ENCODE measurements around the gene PADI6.

Gene PADI6

DNA sequence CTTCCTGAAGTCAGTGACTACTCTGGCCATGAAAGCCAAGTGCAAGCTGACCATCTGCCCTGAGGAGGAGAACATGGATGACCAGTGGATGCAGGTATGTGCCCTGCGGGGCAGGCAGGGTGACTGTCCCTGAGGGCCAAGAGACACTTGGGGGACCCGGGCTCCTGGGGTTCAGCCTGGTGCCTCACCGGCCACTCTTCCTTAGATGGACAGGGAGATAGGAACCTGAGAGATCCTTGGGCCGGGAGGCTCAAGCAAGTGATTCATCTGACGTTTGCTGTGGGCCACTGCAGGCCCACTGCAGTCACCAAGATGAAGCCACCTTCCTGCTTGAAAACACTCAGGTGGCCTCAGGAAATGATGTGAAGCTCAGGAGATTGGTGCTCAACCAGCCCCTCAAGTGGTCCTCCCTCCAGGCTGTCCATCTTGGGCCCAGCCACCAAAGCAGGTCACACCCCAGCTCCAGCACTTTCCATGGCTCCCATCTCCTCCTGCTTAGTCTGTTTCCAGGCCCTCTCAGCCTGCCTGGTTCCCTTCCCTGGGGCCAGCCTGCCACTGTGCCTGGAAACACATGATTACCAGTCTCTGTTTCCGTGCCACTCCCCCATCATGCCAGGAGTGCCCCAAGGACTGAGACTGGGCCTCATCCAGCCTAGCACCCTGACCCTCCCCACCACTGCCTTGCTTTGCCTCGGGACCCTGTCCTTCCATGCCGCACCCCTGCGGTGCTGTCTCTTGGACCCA lies 25.8 kb upstream of the PADI6 start:
- no peak for TF ChIP-seq POLR2A (IDR thresholded peaks at IDR 0.05; ENCODE audit: extremely low read depth, insufficient read length)
- no peak for TF ChIP-seq MYC (IDR thresholded peaks at IDR 0.05; ENCODE audit: low read depth, low read length)
- TF ChIP-seq, protein P1, sequence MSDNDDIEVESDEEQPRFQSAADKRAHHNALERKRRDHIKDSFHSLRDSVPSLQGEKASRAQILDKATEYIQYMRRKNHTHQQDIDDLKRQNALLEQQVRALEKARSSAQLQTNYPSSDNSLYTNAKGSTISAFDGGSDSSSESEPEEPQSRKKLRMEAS (IDR thresholded peaks at IDR 0.05; ENCODE audit: low read depth, low read length), result no peak
- TF ChIP-seq, protein P2, sequence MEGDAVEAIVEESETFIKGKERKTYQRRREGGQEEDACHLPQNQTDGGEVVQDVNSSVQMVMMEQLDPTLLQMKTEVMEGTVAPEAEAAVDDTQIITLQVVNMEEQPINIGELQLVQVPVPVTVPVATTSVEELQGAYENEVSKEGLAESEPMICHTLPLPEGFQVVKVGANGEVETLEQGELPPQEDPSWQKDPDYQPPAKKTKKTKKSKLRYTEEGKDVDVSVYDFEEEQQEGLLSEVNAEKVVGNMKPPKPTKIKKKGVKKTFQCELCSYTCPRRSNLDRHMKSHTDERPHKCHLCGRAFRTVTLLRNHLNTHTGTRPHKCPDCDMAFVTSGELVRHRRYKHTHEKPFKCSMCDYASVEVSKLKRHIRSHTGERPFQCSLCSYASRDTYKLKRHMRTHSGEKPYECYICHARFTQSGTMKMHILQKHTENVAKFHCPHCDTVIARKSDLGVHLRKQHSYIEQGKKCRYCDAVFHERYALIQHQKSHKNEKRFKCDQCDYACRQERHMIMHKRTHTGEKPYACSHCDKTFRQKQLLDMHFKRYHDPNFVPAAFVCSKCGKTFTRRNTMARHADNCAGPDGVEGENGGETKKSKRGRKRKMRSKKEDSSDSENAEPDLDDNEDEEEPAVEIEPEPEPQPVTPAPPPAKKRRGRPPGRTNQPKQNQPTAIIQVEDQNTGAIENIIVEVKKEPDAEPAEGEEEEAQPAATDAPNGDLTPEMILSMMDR (IDR thresholded peaks at IDR 0.05; ENCODE audit: low read depth, low read length), result no peak
- DNase-seq (ENCODE audit: low read depth), result no peak
- no peak overlapping the region for H3K4me3 ChIP-seq (ENCODE audit: low read depth, low read length)

DNA sequence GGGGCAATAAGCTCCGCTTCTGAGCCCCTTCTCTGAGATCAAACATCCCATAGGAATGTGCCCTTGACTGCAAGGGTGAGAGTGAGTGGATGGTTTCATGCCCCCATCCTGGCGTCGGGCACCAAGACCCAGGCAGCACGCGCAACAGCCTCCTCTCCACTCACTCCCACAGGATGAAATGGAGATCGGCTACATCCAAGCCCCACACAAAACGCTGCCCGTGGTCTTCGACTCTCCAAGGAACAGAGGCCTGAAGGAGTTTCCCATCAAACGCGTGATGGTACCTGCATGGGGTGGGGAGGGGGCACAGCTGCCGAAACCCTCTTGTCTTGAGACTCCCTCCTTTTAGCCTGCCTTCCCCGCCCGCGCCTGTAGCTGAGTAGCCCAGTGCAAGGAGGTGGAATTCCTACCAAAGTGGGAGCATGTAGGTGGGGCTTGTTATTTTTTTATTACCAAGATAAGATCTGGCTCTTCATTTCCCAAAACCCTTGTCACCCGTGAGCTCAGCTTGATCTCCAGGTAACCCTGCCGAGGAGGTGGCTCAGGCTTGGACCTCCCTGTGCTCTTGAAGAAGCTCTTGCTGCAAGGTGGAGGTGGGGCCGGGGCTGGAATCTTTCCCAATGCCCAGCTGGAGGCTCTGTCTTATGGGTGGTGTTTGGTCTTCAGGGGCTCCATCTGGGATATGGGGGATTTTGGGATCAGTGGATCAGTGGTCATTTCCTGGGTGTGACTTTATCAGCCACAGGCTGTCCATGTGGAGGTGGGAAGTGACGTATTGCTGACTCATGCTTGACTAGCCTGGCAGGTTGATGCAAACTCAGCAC lies 24.0 kb upstream of the PADI6 start:
- H3K4me3 ChIP-seq (ENCODE audit: low read depth, low read length), result no peak overlapping the region
- TF ChIP-seq POLR2A (IDR thresholded peaks at IDR 0.05; ENCODE audit: extremely low read depth, insufficient read length) (no peak), MYC (IDR thresholded peaks at IDR 0.05; ENCODE audit: low read depth, low read length) (no peak)
- TF ChIP-seq, protein P1 (IDR thresholded peaks at IDR 0.05; ENCODE audit: low read depth, low read length), result no peak
- TF ChIP-seq, protein P2 (IDR thresholded peaks at IDR 0.05; ENCODE audit: low read depth, low read length), result no peak
- DNase-seq (ENCODE audit: low read depth), result no peak

DNA sequence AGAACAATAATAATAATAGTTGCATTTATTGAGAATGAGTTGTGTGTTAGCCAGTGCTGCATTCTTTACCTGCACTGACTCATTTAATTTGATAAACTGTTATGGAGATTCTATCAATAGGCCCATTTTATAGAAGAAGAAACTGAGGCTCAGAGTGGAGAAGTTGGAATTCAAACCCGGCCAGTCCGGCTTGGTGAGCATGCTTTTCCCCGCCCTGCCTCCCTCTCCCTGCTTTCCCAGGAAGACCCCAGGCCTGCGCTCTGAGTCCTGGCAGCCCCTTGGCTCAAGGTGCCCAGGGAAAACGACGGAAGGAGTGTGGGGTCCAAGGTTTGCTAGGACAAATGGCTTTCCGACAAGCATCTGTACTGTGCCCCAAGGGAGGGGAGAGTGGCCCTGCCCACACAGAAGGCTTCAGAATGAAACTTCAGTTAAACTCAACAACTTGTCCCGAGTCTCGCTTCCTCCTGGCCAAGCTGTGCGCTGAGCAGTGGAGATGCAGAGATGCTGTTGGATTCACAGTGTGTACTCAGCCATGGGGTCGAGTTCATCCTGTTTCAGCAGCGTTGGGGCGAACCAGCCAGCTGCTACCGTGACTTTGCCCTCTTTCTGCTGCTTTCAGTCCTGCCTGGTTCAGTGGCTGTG lies 23.3 kb upstream of the PADI6 start:
- TF ChIP-seq MYC (IDR thresholded peaks at IDR 0.05; ENCODE audit: low read depth, low read length), result no peak
- TF ChIP-seq, protein P2 (IDR thresholded peaks at IDR 0.05; ENCODE audit: low read depth, low read length), result no peak
- no peak for TF ChIP-seq POLR2A (IDR thresholded peaks at IDR 0.05; ENCODE audit: extremely low read depth, insufficient read length)
- TF ChIP-seq, protein P1 (IDR thresholded peaks at IDR 0.05; ENCODE audit: low read depth, low read length), result no peak
- no peak overlapping the region for H3K4me3 ChIP-seq (ENCODE audit: low read depth, low read length)
- DNase-seq (ENCODE audit: low read depth), result no peak

DNA sequence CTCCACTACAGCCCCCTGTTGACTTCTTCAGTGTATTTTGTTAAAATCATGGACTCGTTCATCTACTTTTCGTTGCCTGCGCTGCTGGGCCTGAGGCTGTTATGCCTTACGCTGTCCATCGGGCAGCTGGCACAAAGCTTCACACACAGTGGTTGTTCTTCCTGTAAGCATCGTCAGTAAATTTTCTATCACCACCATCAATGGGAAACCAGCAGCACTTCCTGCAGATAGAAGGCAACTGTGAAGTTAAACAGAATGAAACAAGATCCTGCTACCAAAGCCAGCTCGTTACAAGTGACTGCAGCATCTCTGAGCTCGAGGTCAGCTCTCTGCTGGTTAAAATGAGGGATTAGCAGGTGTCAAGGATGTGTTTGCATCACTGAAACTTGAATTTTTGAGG lies 21.9 kb upstream of the PADI6 start:
- DNase-seq (ENCODE audit: low read depth), result no peak
- TF ChIP-seq, protein P1 (IDR thresholded peaks at IDR 0.05; ENCODE audit: low read depth, low read length), result no peak
- no peak for TF ChIP-seq POLR2A (IDR thresholded peaks at IDR 0.05; ENCODE audit: extremely low read depth, insufficient read length)

DNA sequence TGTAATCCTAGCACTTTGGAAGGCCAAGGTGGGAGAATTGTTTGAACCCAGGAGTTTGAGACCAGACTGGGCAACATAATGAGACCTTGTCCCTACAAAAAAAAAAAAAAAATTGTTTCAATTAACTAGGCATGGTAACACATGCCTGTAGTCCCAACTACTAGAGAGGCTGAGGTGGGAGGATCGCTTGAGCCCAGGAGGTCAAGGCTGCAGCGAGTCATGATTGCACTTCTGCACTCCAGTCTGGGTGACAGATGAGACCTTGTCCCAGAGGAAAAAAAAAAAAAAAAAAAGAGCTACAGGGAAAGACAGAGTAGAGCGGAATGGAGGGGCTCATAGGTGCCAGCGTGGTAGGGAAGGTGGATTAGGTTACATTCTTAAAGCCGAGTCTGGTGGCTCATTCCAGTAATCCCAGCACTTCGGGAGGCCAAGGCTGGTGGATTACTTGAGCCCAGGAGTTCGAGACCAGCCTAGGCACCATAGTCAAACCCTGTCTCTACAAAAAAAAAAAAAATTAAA lies 21.0 kb upstream of the PADI6 start:
- H3K4me3 ChIP-seq (ENCODE audit: low read depth, low read length), result no peak overlapping the region
- TF ChIP-seq, protein P2 (IDR thresholded peaks at IDR 0.05; ENCODE audit: low read depth, low read length), result no peak
- TF ChIP-seq POLR2A (IDR thresholded peaks at IDR 0.05; ENCODE audit: extremely low read depth, insufficient read length) (no peak), MYC (IDR thresholded peaks at IDR 0.05; ENCODE audit: low read depth, low read length) (no peak)
- TF ChIP-seq, protein P1 (IDR thresholded peaks at IDR 0.05; ENCODE audit: low read depth, low read length), result no peak
- no peak for DNase-seq (ENCODE audit: low read depth)

More for the DNA sequence above, 21.9 kb upstream of the PADI6 start:
- no peak overlapping the region for H3K4me3 ChIP-seq (ENCODE audit: low read depth, low read length)

Measured in NB4 (cell line).